ENCODE results near the gene ATP6V0D1. TPM values are rescaled to one million over a fixed set of nuclear protein-coding genes. Genes with fewer than 3 reads are reported as not detected.

Gene ATP6V0D1
- total RNA-seq, 2 donors from 2014 or later = 53.7 to 102 TPM

DNA sequence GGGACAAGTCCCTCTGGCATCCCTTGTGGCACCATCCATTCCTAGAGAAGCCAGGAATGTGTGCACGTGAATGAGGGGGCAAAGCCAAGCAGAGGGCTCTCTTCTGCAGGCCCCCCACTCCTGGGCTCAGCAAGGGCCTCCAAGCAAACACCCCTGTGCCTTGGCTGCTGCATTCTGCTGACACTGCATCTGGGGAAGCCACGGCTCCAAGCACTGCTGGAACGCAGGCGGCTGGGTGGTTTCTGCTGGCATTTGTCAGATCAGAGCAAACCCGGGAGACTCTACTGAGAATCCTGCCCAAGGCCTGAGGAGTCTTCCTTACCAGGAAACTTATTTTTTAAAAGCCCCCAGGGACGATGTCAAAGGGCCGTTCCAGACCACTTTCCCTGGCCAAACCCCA is 23.3 kb downstream of the ATP6V0D1 start:
- intact Hi-C loops (cut with DNase I) = no loop called here
- 61 to 68% methylated on average over 7 of the region's 7 CpGs for WGBS, 2 donors
- Histone ChIP-seq H3K9me3 (no peaks in the 10 kb centered on the region), H3K27me3 (no peaks in the 10 kb centered on the region), H3K4me1 (peaks cover 75% of the 10 kb centered on the region), H3K36me3 (replicated peaks in 1 of 2; ENCODE audit: insufficient read depth in 1 of 2, low read depth in 2 of 2) (peaks cover 0 to 2% of the 10 kb centered on the region in 2 donors), H3K27ac (peak overlapping the region; percentile 86 to 96 (median 94)), H3K4me3 (no peak overlapping the region)
- DNase-seq (no peak), ATAC-seq (no peak)
- TF ChIP-seq, protein P1, sequence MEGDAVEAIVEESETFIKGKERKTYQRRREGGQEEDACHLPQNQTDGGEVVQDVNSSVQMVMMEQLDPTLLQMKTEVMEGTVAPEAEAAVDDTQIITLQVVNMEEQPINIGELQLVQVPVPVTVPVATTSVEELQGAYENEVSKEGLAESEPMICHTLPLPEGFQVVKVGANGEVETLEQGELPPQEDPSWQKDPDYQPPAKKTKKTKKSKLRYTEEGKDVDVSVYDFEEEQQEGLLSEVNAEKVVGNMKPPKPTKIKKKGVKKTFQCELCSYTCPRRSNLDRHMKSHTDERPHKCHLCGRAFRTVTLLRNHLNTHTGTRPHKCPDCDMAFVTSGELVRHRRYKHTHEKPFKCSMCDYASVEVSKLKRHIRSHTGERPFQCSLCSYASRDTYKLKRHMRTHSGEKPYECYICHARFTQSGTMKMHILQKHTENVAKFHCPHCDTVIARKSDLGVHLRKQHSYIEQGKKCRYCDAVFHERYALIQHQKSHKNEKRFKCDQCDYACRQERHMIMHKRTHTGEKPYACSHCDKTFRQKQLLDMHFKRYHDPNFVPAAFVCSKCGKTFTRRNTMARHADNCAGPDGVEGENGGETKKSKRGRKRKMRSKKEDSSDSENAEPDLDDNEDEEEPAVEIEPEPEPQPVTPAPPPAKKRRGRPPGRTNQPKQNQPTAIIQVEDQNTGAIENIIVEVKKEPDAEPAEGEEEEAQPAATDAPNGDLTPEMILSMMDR (IDR thresholded peaks at IDR 0.05) = no peak
- no peak for TF ChIP-seq POLR2A (IDR thresholded peaks at IDR 0.05)

DNA sequence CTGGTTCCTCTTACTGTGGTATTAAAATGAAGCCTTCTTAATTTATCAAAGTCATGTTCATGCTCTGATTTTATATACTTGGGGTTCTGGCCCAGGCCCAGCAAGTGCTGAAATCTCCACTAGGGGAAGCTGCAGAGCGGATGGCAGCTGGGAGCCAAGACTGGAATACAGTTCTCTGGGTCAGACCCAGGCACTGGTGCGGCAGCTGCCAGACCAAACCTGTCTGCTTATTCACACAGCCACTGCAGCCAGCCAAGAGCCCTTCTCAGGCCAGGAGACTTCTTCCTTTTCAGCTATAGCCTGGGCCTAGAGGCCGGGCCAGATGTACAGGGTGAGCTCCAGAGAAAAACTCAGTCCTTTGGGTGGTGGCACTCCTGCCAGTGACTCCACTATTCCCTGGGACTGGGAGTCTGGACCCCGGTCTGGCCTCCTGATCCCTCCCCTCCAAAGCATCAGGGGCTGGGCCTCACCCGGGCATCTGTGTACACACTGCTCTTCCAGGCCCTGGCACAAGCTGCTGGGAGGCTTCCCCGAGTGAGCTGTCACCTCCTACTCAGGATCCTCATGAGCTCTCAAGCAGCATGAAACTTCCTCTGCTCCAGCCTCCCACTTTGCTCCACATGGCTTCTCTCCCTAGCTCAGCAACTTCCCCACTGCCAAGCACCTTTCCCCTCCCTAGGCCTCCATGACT is 24.4 kb downstream of the ATP6V0D1 start:
- no peak overlapping the region for H3K4me3 ChIP-seq
- H3K27me3 ChIP-seq = no peaks in the 10 kb centered on the region
- 14 to 35% methylated on average over 3 to 6 of the region's 6 CpGs for WGBS, 2 donors
- H3K36me3 ChIP-seq (replicated peaks in 1 of 2; ENCODE audit: insufficient read depth in 1 of 2, low read depth in 2 of 2) = peaks cover 0 to 2% of the 10 kb centered on the region in 2 donors
- peak overlapping the region; percentile 37 to 94 (median 70) for H3K27ac ChIP-seq
- no peaks in the 10 kb centered on the region for H3K9me3 ChIP-seq
- peak; percentile 60 to 84 (median 78) for DNase-seq
- no peak for ATAC-seq
- no peak for TF ChIP-seq POLR2A (IDR thresholded peaks at IDR 0.05)
- TF ChIP-seq, protein P1 (IDR thresholded peaks at IDR 0.05) = peak in 6 of 7 experiments; percentile 18 to 70 (median 51)
- intact Hi-C loops (cut with DNase I) = no loop called here
- H3K4me1 ChIP-seq = peaks cover 75% of the 10 kb centered on the region

DNA sequence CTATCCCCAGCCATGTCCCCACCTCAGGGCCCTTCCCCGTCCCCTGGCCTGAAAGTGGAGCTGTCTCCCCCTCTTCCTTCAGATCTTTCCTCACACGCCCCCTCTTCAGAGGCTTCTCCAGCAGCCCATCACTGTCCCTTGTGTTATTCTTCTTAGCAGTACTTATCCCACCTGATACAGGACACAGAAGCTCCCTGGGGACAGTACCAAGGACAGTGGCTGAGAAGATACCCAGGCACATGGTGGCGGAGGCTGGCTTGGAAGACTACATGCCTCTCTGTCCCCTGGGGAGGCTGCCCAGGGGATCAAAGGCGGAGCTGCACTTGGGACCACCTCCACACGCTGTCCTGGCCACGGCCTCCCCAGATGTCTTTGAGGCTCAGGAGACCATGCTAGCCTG is 26.1 kb downstream of the ATP6V0D1 start:
- TF ChIP-seq, protein P1 (IDR thresholded peaks at IDR 0.05) = no peak
- TF ChIP-seq POLR2A (IDR thresholded peaks at IDR 0.05) = no peak
- no peaks in the 10 kb centered on the region for H3K27me3 ChIP-seq
- H3K4me3 ChIP-seq = no peak overlapping the region
- WGBS, 2 donors = 80 to 93% methylated on average over 3 to 6 of the region's 6 CpGs
- DNase-seq (no peak), ATAC-seq (no peak)
- H3K9me3 ChIP-seq = no peaks in the 10 kb centered on the region
- peaks cover 0 to 2% of the 10 kb centered on the region in 2 donors for H3K36me3 ChIP-seq (replicated peaks in 1 of 2; ENCODE audit: insufficient read depth in 1 of 2, low read depth in 2 of 2)
- peaks cover 75% of the 10 kb centered on the region for H3K4me1 ChIP-seq
- intact Hi-C loops (cut with DNase I) = no loop called here
- H3K27ac ChIP-seq = no peak overlapping the region

DNA sequence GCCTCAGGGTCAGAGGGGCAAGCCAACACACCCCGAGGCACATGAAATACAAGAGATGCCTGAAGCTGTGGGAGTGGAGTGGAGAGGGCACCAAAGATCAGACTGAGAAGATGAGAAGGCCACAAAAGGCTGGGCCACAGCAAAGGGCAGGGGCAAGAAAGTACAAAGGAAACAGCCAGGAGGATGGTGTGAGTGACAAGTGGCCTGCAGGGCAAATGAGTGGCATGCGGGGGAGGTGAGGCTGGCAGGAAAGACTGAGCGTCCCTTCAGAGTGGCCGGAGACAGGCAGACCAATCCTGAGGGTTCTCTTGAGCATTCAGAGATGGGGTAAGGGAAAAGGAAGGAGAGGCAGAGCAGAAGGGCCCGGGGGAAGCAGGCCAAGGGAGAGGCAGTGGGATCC is 26.9 kb downstream of the ATP6V0D1 start:
- Histone ChIP-seq H3K4me3 (no peak overlapping the region), H3K27ac (peak overlapping the region in 3 of 4 donors; percentile 3 to 96 (median 93)), H3K9me3 (no peaks in the 10 kb centered on the region), H3K36me3 (replicated peaks in 1 of 2; ENCODE audit: insufficient read depth in 1 of 2, low read depth in 2 of 2) (peaks cover 0 to 2% of the 10 kb centered on the region in 2 donors), H3K27me3 (no peaks in the 10 kb centered on the region), H3K4me1 (peaks cover 75% of the 10 kb centered on the region)
- no peak for TF ChIP-seq POLR2A (IDR thresholded peaks at IDR 0.05)
- TF ChIP-seq, protein P1 (IDR thresholded peaks at IDR 0.05) = no peak
- 84 to 89% methylated on average over 5 of the region's 5 CpGs for WGBS, 2 donors
- intact Hi-C loops (cut with DNase I) = no loop called here
- ATAC-seq (no peak), DNase-seq (no peak)
